NCI-H345 (cell line): ENCODE results near the gene OAS3.
"Not testable (repeated sequence)": the region's sequence is repeated elsewhere in the genome, so short reads cannot be mapped to it uniquely, and the experiment has no call there.

ENCODE experiments used
- DNase-seq: peaks from one replicate; lab custom pipeline; 2025; lab: John Stamatoyannopoulos, UW

The OAS3 gene, protein sequence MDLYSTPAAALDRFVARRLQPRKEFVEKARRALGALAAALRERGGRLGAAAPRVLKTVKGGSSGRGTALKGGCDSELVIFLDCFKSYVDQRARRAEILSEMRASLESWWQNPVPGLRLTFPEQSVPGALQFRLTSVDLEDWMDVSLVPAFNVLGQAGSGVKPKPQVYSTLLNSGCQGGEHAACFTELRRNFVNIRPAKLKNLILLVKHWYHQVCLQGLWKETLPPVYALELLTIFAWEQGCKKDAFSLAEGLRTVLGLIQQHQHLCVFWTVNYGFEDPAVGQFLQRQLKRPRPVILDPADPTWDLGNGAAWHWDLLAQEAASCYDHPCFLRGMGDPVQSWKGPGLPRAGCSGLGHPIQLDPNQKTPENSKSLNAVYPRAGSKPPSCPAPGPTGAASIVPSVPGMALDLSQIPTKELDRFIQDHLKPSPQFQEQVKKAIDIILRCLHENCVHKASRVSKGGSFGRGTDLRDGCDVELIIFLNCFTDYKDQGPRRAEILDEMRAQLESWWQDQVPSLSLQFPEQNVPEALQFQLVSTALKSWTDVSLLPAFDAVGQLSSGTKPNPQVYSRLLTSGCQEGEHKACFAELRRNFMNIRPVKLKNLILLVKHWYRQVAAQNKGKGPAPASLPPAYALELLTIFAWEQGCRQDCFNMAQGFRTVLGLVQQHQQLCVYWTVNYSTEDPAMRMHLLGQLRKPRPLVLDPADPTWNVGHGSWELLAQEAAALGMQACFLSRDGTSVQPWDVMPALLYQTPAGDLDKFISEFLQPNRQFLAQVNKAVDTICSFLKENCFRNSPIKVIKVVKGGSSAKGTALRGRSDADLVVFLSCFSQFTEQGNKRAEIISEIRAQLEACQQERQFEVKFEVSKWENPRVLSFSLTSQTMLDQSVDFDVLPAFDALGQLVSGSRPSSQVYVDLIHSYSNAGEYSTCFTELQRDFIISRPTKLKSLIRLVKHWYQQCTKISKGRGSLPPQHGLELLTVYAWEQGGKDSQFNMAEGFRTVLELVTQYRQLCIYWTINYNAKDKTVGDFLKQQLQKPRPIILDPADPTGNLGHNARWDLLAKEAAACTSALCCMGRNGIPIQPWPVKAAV

DNA sequence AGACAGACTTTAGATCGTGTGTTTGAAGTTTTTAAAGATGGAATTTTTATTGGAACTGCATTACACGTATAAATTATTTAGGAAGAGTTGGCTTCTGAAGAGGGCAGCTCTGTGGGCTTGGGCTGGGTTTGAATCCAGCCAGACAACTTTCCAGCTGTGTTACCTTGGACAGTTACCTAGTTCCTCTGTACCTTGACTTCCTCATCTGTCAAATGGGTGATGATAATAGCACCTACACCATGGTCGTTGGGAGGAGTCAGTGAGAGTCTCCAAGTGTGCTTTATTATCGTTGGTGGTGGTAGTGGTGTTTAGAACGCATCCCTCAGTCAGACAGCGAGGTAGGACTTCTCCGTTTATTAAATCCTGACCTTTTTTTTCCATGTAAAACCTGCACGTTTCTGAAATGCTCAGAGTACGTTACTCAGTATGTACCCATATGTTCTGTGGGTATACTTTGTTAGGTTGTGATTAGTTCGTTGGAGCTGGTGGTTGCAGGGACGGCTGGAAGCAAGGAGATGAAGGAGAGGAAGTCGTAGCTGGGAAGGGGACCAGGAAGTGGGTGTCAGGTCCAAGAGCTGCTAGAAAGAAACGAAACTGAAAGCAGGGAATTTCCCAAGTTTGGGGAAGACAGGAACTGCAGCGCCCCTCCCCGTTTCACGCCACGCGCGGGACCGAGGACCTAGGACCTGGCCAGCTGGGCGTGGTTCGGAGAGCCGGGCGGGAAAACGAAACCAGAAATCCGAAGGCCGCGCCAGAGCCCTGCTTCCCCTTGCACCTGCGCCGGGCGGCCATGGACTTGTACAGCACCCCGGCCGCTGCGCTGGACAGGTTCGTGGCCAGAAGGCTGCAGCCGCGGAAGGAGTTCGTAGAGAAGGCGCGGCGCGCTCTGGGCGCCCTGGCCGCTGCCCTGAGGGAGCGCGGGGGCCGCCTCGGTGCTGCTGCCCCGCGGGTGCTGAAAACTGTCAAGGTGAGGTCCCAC lies at the start of gene OAS3:
Gene OAS3 (plus strand): TSS at position 734 of the 979 bp plus-strand sequence. CDS start 57 bp downstream, at position 791.
- DNase-seq = peak; percentile 59

DNA sequence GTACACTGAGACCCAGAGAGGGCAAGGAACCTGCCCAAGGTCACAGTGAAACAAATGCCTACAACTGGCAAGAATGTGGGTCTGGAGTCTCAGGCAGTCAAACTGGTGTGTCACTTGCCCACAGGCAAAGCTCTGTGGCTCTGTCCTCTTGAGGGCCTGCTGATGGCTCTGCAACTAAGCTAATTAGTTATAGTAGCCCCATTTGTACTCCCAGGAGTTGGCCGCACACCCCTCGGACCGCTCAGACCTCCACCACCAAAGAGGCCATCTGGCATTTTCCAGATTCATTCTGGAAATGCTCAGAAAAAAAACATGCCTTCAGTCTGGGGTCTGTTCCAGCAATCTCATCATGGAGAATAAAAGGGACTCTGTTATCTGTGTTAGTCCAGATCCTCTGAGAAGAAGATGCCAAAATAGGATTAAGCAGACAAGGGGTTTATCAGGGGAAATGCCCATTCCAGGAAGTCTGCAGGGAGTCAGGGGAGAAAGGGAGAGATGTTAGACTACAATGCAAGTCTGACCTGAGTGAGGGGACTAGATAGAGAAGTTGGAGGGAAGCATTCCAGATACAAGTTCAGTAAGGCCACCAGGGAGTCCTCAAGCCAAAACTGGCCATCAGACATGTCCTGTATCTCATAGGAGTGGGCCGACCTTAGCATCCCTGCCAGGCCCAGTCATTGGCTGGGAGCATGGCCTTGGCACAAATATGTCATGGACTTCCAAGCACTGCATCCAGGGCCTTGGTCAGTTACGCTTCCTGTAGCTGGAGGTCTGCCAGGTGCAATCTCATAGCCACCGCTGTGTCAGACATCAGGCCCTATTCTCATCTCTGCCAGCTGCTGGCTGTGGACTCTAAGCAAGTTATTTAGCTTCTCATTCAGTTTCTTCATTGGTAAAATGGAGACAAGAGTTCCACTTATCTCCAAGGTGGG lies 46.9 kb upstream of the OAS3 start:
- DNase-seq = no peak

DNA sequence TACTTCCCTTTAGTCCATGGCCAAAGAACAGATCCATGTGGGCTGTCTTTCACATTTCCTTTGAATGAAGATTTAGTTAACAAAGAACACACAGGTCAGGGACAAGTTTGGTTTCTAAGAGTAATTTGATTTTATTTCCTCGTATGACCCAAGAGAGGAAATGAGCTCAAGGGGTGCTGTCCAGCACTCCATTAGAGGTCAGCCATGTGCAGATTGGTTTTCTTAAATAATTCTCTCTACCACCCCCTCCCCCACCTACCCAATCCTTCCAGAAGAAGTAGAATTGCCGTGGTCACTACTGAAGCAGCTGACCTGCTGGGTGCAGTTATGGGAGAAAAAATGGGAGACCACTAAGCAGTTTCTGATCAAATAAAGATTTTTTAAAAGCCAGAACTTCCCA lies 45.4 kb upstream of the OAS3 start:
- no peak for DNase-seq

GRCh38 chr12:112894128-112894527 lies 44.1 kb upstream of the OAS3 start:
- DNase-seq = no peak

GRCh38 chr12:112898380-112898779 lies 39.9 kb upstream of the OAS3 start:
- DNase-seq = no peak

DNA sequence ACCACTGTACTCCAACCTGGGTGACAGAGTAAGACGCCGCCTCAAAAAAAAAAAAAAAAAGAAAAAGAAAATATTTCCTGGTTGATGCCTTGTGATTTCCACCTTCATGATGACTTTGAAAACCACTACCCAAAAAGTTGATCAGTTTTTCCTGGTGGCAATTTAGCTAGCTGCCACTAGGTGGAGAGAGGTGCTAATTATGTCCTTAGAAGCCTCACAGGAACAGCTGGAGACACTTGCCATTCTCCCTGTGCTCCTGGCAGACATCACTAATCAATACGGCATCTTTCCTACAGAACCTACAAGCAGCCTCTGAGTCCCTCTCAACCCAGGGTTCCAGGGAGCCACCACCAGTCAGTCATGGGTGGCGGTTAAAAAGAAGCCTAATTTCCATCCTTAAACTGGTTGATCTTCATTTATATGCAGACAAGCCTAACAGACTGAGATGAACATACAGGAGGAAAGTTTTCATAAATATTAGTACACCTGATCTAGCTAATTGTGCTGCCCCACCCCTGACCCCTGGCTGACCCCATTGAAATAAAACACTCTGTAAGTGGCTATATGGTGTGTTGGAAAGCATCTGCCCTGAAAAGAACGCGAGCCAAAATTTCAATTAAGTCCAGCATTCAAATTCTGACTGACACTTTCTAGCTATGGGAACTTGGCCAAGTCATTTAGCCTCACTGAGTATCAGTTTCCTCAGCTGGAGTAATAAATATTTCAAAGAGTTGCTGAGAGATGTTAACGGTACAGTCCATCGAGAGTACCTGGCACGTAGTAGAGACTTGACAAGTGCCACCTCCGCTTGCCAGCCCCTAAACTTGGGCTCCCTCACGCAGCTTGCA lies 37.8 kb upstream of the OAS3 start:
- peak; percentile 69 for DNase-seq

DNA sequence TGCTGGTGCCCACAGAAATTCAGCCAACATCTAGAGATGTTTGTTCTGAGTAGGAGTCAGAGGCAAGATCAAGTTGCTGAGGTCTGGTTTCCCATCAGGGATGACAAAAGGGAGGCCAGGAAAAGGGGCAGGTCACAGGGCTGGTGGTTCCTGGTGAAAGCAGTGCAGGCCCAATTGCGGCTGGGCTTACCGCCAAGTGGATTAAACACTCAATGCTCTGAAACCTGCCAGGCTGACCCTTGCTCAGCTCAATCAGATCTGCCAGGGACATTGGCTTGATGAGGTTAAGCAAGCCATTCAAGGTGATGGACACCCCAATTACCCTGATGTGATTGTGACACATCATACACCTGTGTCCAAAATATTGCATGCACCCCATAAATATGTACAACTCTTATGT lies 37.0 kb upstream of the OAS3 start:
- DNase-seq = no peak

DNA sequence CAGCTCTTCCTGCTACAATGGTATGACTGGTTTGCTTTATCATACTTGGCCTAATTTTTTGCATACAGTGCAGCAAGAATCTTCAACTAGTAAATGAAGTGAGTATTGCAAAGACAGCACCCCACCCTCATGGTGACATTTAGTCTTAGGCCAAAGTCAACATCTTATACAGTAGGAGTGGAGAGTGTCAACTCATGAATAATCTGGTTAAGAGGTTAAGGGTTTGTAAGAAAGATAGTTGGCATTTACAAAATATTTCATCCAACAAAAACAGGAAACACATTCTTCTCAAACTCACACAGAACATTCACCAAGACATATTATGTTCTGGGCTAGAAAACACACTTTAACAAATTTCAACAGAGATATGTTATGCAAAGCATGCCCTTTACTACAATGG lies 33.7 kb upstream of the OAS3 start:
- DNase-seq = no peak

- peak; percentile 8 for DNase-seq
These were observed 32.7 kb upstream of the OAS3 start for GRCh38 chr12:112905451-112906089.

DNA sequence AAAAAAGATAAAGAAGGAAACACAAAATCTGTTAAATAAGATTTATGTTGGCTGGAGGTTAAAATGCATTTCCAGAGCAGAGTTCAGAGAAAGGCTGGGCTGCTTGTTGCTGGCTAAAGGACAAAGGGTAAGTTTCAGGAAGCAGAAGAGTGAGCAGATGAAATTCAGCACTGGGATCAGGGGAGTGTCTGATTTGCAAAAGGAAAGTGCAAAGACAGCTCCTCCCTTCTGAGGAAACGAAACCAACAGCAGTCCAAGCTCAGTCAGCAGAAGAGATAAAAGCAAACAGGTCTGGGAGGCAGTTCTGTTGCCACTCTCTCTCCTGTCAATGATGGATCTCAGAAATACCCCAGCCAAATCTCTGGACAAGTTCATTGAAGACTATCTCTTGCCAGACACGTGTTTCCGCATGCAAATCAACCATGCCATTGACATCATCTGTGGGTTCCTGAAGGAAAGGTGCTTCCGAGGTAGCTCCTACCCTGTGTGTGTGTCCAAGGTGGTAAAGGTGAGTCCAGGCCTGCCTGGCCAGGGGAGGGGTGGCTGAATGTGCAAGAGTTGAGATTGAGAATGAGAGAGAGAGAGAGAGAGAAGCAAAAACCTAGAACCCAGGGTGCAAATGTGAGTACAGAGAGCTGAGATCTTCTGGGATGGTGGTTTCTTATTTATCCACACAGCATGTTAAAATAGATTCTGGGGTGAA lies 31.4 kb upstream of the OAS3 start, which contains the start of gene OAS1:
Gene OAS1 (plus strand): TSS at position 251 of the 703 bp plus-strand sequence. CDS start 78 bp downstream, at position 329.
- peak; percentile 33 for DNase-seq

GRCh38 chr12:112907415-112908157 lies 30.7 kb upstream of the OAS3 start:
- DNase-seq = no peak

GRCh38 chr12:112908548-112908947 lies 29.7 kb upstream of the OAS3 start:
- no peak for DNase-seq

- no peak for DNase-seq
These were observed 28.6 kb upstream of the OAS3 start for GRCh38 chr12:112909693-112910092.

GRCh38 chr12:112913038-112913688 lies 25.1 kb upstream of the OAS3 start:
- no peak for DNase-seq

- not testable (repeated sequence) for DNase-seq
These were observed 24.4 kb upstream of the OAS3 start for GRCh38 chr12:112913888-112914287.

- peak; percentile 70 for DNase-seq
These were observed 22.0 kb upstream of the OAS3 start for GRCh38 chr12:112916270-112916669.

DNA sequence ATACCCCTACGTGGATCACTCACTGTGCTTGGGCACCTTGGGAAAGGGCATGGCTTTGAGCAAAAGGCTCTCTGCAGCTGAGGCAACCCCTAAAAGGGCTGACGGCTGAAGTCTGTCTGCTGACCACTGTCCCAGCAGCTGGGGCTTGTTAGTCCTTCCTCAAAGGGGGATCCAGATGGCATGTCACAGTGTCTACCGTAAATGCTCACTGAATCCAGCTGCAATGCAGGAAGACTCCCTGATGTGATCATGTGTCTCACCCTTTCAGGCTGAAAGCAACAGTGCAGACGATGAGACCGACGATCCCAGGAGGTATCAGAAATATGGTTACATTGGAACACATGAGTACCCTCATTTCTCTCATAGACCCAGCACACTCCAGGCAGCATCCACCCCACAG lies 19.2 kb upstream of the OAS3 start:
- no peak for DNase-seq
